Stimulated activated CD8-positive, alpha-beta memory T cell treated with anti-CD3 and anti-CD28 coated beads, Interleukin-15, amount 100 ng/mL, for 24 hours (primary cell): Measurements from ENCODE around the gene ING3.

Source experiments
- DNase-seq: peaks from one replicate; pipeline ENCODE4 v3.0.0-alpha.2; 2020; ENCODE audit warnings: low read depth

The ING3 gene

DNA sequence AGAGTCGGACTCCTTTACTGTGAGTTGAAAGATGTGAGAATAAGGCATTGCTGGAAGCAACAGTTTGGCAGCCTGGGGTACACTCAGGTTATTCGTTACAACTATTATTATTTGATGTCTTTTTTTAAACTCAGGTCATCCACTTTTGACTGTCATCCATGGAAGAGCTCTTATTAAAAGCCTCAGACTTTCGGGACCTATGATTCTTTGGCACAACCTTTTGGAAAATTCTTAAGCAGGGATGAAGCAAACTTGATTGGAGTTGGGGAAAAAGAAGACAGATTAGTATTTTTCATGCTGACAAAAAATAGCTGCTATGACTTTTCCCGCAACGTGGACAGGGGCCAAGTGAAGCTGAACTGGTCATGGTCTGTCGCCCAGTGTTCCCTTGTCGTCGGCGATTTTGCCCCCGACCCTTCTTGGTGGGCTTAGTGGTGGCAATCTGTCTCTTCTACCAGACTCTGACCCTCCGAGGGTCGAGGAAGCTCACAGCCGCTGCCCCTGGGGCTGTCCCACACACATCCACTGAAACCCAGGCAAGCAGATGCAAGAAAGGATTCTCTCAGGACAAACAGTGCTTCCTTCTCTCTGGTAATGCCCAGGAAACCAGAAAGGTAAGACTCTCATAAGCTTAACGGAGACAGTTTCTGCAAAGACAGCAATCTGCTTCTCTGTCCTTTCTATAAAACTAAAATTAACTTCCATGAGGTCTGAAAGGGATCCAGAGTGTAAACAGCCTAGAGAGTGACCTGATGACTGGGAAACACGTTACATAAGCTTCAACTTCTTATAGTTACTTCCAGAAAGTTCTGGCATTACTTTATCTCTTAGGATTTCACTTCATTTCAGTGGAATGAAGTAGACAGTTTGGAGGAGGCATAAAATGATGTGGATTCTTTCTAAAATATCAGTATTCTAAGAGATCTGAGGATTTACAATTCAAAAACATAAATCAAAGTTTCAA is 39.0 kb downstream of the ING3 start:
- DNase-seq, result no peak

- no peak for DNase-seq
Measured at GRCh38 chr7:120990468-120991118, 40.0 kb downstream of the ING3 start.

DNA sequence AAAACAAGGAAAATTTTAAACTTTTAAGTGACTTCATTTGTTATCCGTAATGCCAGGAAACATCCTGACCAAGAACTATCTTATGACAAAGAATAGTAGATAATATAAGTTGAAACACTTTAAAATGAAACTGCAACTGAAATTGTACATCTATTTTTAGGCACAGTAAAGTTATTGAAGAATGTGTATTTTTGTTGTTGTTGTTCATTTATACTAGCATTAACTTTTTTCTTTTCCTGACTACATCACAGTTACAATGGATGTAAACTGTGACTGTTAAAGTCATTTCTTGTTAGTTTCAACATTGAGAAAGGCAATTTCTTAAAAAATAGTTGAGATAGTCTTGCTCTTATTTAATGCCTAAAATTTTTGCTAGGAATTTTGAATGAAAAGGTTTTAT is 40.6 kb downstream of the ING3 start:
- no peak for DNase-seq

- DNase-seq, result no peak
Measured at GRCh38 chr7:120991581-120991980, 41.0 kb downstream of the ING3 start.

GRCh38 chr7:120992272-120992964 is 41.8 kb downstream of the ING3 start:
- DNase-seq, result no peak

- no peak for DNase-seq
Measured at GRCh38 chr7:120992965-120993494, 42.5 kb downstream of the ING3 start.

GRCh38 chr7:120993553-120994191 is 43.1 kb downstream of the ING3 start:
- DNase-seq, result no peak

DNA sequence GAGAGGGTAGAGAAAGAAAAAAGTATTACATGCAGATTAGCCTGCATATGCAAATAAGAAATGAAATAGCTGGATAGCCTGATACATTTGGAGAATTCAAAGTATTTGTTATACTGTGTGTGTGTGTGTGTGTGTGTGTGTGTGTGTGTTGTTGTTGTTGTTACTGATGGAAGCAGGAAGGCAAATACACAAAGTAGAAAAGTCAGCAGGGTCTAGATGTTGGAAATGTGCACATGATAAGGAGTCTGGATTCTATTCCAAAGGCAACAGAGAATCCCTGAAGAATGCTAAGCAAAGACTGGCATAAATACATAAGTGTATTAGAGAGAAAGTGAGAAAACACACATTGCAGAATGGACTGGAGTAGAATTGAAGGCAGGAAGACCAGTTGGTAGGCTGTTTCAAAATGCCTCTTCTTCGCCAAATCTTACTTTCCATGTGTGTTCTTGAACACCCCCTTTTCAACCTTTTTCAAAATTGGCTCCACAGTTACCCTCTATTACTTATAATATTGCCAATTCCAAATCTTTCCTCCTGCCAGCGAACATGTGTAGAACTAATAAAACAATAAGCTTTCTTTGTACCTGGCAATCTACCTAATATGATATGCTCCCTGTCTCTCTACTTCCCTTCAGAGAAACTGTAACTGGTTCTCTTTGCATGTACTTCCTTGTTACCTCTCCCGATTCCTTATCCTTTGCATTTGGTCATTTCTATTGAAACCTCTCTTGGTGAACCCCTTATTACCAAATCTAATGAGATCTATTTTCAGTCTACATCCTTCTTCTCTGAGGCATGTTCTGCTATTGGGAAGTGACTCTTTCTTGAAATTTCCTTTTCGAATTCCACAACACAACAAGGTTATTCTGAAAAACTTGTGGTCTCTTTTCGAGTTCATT is 44.2 kb downstream of the ING3 start:
- DNase-seq, result no peak

- no peak for DNase-seq
Measured at GRCh38 chr7:120995654-120996053, 45.1 kb downstream of the ING3 start.

- no peak for DNase-seq
Measured at GRCh38 chr7:120996333-120996987, 45.9 kb downstream of the ING3 start.

GRCh38 chr7:120996988-120997345 is 46.4 kb downstream of the ING3 start:
- no peak for DNase-seq

- no peak for DNase-seq
Measured at GRCh38 chr7:120997882-120998474, 47.4 kb downstream of the ING3 start.

DNA sequence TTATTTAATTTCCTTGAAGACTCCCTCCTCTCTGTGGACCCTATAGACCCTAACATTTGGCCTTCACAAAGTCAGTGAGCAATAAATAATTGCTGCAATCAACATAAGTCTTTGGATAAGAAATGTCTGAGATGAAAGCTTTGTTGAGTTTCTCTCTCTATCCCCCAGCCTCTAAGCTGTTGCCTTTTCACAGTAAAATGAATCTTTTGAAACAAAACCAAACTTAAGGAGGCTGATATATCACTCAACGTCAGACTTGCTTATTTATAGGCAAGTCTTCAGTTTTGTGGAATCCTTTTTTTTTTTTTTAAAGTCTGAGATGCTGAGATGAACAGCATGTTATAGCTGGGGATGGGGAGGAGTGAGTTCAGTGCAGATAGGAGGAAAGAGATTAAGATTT is 47.9 kb downstream of the ING3 start:
- no peak for DNase-seq

GRCh38 chr7:120998996-120999565 is 48.5 kb downstream of the ING3 start:
- no peak for DNase-seq

GRCh38 chr7:121000081-121000983 is 49.8 kb downstream of the ING3 start:
- no peak for DNase-seq

DNA sequence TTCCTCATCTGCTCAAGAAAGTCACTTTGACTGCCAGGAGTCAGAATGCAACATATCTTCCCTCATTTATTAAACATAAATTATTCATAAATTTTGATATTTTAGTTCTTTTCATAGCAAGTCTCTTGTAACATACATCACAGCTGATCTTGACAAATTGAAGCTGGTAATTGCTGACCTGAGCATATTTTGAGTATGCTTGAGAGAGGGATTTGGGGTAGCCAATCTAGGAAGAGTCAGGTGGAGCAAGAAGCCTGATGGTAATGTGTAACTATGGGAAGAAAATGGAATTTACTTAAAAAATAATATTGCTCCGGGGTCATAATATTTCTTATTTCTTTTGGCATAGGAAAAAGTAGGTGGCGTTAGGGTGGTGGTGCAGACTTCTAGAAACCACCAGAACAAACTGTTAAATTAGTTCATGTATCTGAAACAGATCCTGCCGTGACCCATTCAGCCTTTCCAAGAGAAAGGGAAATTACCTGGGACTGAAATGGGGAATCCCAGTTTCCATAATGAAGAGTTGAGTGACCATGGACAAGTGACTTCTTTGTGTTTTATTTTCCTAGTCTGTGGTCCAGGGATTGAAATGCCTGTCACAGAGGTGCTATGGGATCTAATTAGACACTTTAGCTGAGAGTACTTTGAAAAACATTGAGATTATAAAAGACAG is 50.8 kb downstream of the ING3 start:
- no peak for DNase-seq

GRCh38 chr7:121002048-121002756 is 51.6 kb downstream of the ING3 start:
- no peak for DNase-seq
